HepG2 (cell line): ENCODE data around the gene SLC25A44. TPM values are rescaled to one million over a fixed set of nuclear protein-coding genes. Genes with fewer than 3 reads are reported as not detected.
A peak's percentile ranks its signal among the peaks of the same experiment; 100 is the strongest.

ENCODE experiments used
- ATAC-seq: fragments of 200-7000 bp; cut with Tn5 transposase; 3 replicates; pipeline ENCODE4 v1.9.1; 2020; ENCODE audit warnings: mild to moderate bottlenecking, moderate library complexity
- BruUV-seq: library from RNA; stranded (reverse); fragments of 400-500 nt; replicated peaks from 2 replicates; lab custom pipeline; 2021; lab: Mats Ljungman, UMichigan
- CTCF ChIA-PET: fragments of 300-600 bp; formaldehyde crosslinking; extraction: SDS; loops from one replicate; lab custom pipeline; 2021; ENCODE audit warnings: low total read pairs, inconsistent platforms, low intra/inter-chr PET ratio; lab: Yijun Ruan, JAX
- POLR2A ChIA-PET: fragments of 350-600 bp; sonication (Branson Sonifier 250); formaldehyde crosslinking; loops from one replicate; lab custom pipeline; 2020; ENCODE audit warnings: antibody characterized with exemption, inconsistent platforms; lab: Yijun Ruan, JAX
- DNase-seq: peaks from one replicate; pipeline ENCODE4 v3.0.0-alpha.2; 2015; ENCODE audit warnings: low spot score
- FAIRE-seq: peaks from 3 replicates; lab custom pipeline; 2011; peaks lifted over from hg19 to GRCh38; lab: Jason Lieb, UNC
- H2AFZ ChIP-seq: one replicate; pipeline ENCODE4 v1.6.1; 2011; ENCODE audit warnings: low read length, inconsistent platforms
- H3K27ac ChIP-seq: fragments of 300-600 bp; 3 replicates; pipeline ENCODE4 v1.8.0; 2011; ENCODE audit warnings: mixed run types, mild to moderate bottlenecking, mixed read lengths, low read length, inconsistent platforms; ENCODE audit not compliant: insufficient read depth; ENCODE audit errors: extremely low read length
- H3K27me3 ChIP-seq, 2 experiments: fragments of 200-600 bp in 1 of 2; 2 replicates in 1 of 2; 3 replicates in 1 of 2; pipeline versions ENCODE4 v1.6.0 to v1.8.0; 2011; ENCODE audit warnings: low read length in 2 of 2, mild to moderate bottlenecking in 2 of 2, moderate library complexity in 2 of 2, inconsistent platforms in 1 of 2; ENCODE audit not compliant: insufficient read depth in 2 of 2, control insufficient read depth in 1 of 2
- H3K36me3 ChIP-seq, 2 experiments: fragments of 200-600 bp in 1 of 2; replicated peaks in 1 of 2; 2 replicates in 1 of 2; 3 replicates in 1 of 2; pipeline versions ENCODE4 v1.5.1 to v1.8.0; 2011; ENCODE audit warnings: low read length in 2 of 2, inconsistent platforms in 1 of 2; ENCODE audit not compliant: insufficient read depth in 2 of 2, control insufficient read depth in 1 of 2
- H3K4me1 ChIP-seq: 2 replicates; pipeline ENCODE4 v1.5.1; 2012; ENCODE audit warnings: low read length, inconsistent platforms; ENCODE audit not compliant: insufficient read depth
- H3K4me2 ChIP-seq: 2 replicates; pipeline ENCODE4 v1.6.0; 2011; ENCODE audit warnings: low read depth, low read length, inconsistent platforms
- H3K4me3 ChIP-seq, 3 experiments: fragments of 200-600 bp in 1 of 3; sonication (generic), shearing (Covaris generic) in 1 of 3; replicated peaks in 1 of 3; 2 replicates each; pipeline ENCODE4 v1.5.1; 2011 to 2016; ENCODE audit warnings: low read length in 3 of 3, inconsistent platforms in 2 of 3, low read depth in 2 of 3, mild to moderate bottlenecking in 2 of 3, control low read depth in 1 of 3, mixed read lengths in 1 of 3; ENCODE audit not compliant: insufficient read depth in 1 of 3
- H3K79me2 ChIP-seq: one replicate; pipeline ENCODE4 v1.6.1; 2011; ENCODE audit warnings: low read length, inconsistent platforms; ENCODE audit not compliant: insufficient read depth
- H3K9ac ChIP-seq: 2 replicates; pipeline ENCODE4 v1.6.0; 2011; ENCODE audit warnings: mild to moderate bottlenecking, low read depth, low read length, inconsistent platforms; ENCODE audit not compliant: insufficient read depth
- H3K9me3 ChIP-seq: 2 replicates; pipeline ENCODE4 v1.5.1; 2012; ENCODE audit warnings: mild to moderate bottlenecking, low read length
- H4K20me1 ChIP-seq: 2 replicates; pipeline ENCODE4 v1.6.0; 2011; ENCODE audit warnings: inconsistent platforms, mild to moderate bottlenecking, low read length, moderate library complexity; ENCODE audit not compliant: insufficient read depth
- HNRNPL ChIP-seq: fragments of 200-400 bp; formaldehyde crosslinking; IDR thresholded peaks from 2 replicates; pipeline ENCODE4 v1.6.1; 2017; ENCODE audit warnings: mild to moderate bottlenecking, low read depth, low read length
- ZNF605 ChIP-seq: sonication (generic); formaldehyde crosslinking; IDR thresholded peaks from 2 replicates; pipeline ENCODE4 v1.8.0; 2022; ENCODE audit warnings: mild to moderate bottlenecking, missing genetic modification reagents
- WGBS: methylation state at CpG from one replicate; pipeline ENCODE4 v1.1.6; 2017; ENCODE audit warnings: low lambda C conversion rate; 5-methylcytosine and 5-hydroxymethylcytosine counted together
- in situ Hi-C: cut with HindIII; loops from 2 replicates; pipeline ENCODE4 v1.10.0; 2017; ENCODE audit warnings: low pct_unique_long_range_greater_than_20kb; ENCODE audit not compliant: extremely low pct_ligation_motif_present
- intact Hi-C: fragments of 100-400 bp; cut with micrococcal nuclease; formaldehyde crosslinking; loops from one replicate; pipeline ENCODE4 v1.10.0; 2022; ENCODE audit not compliant: unreplicated experiment
- polyA plus RNA-seq, 8 experiments: library from polyadenylated mRNA; depleted of rRNA in 3 of 8; stranded (reverse) in 7 of 8; unstranded in 1 of 8; fragments of >200 nt; fragmentation: Illumina TruSeq in 4 of 8; extraction: Trizol in 4 of 8; gene quantifications; 2 replicates each; pipeline versions ENCODE4 v1.2.1 to v1.2.3, GENCODE V29; 2011 to 2016; ENCODE audit warnings: low read depth in 4 of 8, missing spikeins in 1 of 8, mixed read lengths in 1 of 8; ENCODE audit not compliant: insufficient read depth in 1 of 8
- total RNA-seq, 5 experiments: library from RNA; depleted of rRNA; stranded (reverse); fragments of >200 nt; fragmentation: Illumina TruSeq; extraction: Trizol; gene quantifications; 2 replicates each; pipeline ENCODE4 v1.2.3, GENCODE V29; 2016; ENCODE audit warnings: low read depth in 1 of 5
- TF ChIP-seq, protein P1 (sequence below): sonication (generic); formaldehyde crosslinking; conservative IDR thresholded peaks from 2 replicates; pipeline ENCODE4 v1.5.0; 2020; ENCODE audit warnings: missing genetic modification reagents
- TF ChIP-seq, protein P2 (sequence below): sonication (generic); formaldehyde crosslinking; IDR thresholded peaks from 2 replicates; pipeline ENCODE4 v1.5.1; 2020; ENCODE audit warnings: mild to moderate bottlenecking, missing genetic modification reagents, moderate library complexity

SLC25A44 gene
- total and polyA plus RNA-seq, 2 of the 13 experiments (the other 11 are each of a cell fraction or from before 2014, with no cell fraction given) = 10.7 to 13.4 TPM

DNA sequence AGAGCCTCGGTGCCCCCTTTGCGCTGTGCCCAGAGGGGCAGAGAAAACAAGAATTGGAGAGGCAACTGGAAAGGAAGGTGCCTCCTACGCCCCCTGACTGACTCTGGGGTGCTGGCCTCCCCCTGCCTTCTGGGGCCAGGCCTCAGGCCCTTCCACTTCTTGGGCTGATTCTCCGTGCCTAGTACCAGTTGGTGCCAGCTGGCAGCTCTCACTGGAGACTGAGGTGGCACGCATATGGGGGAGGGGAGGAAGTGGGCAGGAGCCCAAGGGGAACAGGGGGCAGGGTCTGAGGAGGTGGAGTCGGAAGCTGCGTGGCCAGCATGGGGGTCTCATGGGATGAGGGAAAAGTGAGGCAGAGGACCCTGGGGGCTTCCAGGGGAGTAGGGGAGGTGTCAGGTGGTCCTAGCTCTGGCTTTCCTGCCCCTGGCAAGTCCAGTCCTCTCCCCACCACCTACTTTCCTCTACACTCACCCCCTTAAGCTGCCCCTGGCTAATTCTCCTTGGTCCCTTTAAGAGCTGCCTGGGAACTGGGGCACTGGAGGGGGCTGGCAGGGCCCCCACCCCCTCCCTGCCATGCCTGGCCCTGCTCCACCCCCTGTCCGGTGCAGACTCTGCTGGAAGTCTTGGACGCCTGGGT, 47.0 kb upstream of the SLC25A44 start:
- H3K4me1 ChIP-seq = peaks cover 59% of the 10 kb centered on the region
- 0 out of 2 replicates have a peak overlapping the region, but pooled peaks have one; percentile 41 for H3K9ac ChIP-seq
- H3K27me3 ChIP-seq = no peaks in the 10 kb centered on the region
- BruUV-seq = no TSS peak
- H3K9me3 ChIP-seq = no peaks in the 10 kb centered on the region
- FAIRE-seq = no peak
- H3K27ac ChIP-seq = no peak overlapping the region
- H3K79me2 ChIP-seq = no peaks in the 10 kb centered on the region
- POLR2A ChIA-PET = interaction anchor here (3.8 to 3.9 kb wide), 2 partner anchors 66 to 78 kb away, joined by 37 to 38 read pairs; partner anchors contain the start of gene PMF1
- peak overlapping the region; percentile 92 for H3K4me2 ChIP-seq
- in situ Hi-C loops = no loop called here
- TF ChIP-seq HNRNPL (peak; percentile 88), ZNF605 (CRISPR knock-in tag) (peak; percentile 53; the same call in 1 of the 2 replicates)
- TF ChIP-seq, protein P1, sequence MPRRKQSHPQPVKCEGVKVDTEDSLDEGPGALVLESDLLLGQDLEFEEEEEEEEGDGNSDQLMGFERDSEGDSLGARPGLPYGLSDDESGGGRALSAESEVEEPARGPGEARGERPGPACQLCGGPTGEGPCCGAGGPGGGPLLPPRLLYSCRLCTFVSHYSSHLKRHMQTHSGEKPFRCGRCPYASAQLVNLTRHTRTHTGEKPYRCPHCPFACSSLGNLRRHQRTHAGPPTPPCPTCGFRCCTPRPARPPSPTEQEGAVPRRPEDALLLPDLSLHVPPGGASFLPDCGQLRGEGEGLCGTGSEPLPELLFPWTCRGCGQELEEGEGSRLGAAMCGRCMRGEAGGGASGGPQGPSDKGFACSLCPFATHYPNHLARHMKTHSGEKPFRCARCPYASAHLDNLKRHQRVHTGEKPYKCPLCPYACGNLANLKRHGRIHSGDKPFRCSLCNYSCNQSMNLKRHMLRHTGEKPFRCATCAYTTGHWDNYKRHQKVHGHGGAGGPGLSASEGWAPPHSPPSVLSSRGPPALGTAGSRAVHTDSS (CRISPR knock-in tag) = no peak
- TF ChIP-seq, protein P2, sequence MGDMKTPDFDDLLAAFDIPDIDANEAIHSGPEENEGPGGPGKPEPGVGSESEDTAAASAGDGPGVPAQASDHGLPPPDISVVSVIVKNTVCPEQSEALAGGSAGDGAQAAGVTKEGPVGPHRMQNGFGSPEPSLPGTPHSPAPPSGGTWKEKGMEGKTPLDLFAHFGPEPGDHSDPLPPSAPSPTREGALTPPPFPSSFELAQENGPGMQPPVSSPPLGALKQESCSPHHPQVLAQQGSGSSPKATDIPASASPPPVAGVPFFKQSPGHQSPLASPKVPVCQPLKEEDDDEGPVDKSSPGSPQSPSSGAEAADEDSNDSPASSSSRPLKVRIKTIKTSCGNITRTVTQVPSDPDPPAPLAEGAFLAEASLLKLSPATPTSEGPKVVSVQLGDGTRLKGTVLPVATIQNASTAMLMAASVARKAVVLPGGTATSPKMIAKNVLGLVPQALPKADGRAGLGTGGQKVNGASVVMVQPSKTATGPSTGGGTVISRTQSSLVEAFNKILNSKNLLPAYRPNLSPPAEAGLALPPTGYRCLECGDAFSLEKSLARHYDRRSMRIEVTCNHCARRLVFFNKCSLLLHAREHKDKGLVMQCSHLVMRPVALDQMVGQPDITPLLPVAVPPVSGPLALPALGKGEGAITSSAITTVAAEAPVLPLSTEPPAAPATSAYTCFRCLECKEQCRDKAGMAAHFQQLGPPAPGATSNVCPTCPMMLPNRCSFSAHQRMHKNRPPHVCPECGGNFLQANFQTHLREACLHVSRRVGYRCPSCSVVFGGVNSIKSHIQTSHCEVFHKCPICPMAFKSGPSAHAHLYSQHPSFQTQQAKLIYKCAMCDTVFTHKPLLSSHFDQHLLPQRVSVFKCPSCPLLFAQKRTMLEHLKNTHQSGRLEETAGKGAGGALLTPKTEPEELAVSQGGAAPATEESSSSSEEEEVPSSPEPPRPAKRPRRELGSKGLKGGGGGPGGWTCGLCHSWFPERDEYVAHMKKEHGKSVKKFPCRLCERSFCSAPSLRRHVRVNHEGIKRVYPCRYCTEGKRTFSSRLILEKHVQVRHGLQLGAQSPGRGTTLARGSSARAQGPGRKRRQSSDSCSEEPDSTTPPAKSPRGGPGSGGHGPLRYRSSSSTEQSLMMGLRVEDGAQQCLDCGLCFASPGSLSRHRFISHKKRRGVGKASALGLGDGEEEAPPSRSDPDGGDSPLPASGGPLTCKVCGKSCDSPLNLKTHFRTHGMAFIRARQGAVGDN (CRISPR knock-in tag) = peak; percentile 43
- H4K20me1 ChIP-seq = no peaks in the 10 kb centered on the region
- peak overlapping the region in 2 of 3 experiments; percentile 60 to 63; a peak in 4 of 6 replicates for H3K4me3 ChIP-seq
- H2AFZ ChIP-seq = peak overlapping the region; percentile 76
- no peak for DNase-seq
- CTCF ChIA-PET = interaction anchor here (0.7 to 1.9 kb wide), 4 partner anchors 17 to 173 kb away, joined by 3 to 44 read pairs (median 3); no protein-coding TSS in a partner anchor
- intact Hi-C loops = loop anchor here (1.0 to 5.0 kb wide), 2 partner anchors 35 to 78 kb away; no protein-coding TSS in a partner anchor
- no peak for ATAC-seq
- H3K36me3 ChIP-seq = no peaks in the 10 kb centered on the region
- 61% methylated on average over 9 of the region's 9 CpGs for WGBS
